Tibial nerve (tissue), 3 donors: ENCODE results near the gene RPL38.
"Not testable (repeated sequence)": the region's sequence is repeated elsewhere in the genome, so short reads cannot be mapped to it uniquely, and the experiment has no call there.

Experiments used
- CTCF ChIP-seq, 5 experiments: fragments of 200-600 bp in 3 of 5; fragments of 450-650 bp in 2 of 5; sonication (generic) in 3 of 5; IDR thresholded peaks; one replicate each; pipeline ENCODE4 v1.5.1; 2016 to 2019; ENCODE audit warnings: antibody characterized with exemption in 5 of 5, mild to moderate bottlenecking in 3 of 5, moderate library complexity in 2 of 5
- POLR2A ChIP-seq, 2 donors: fragments of 450-650 bp; IDR thresholded peaks; one replicate each; pipeline ENCODE4 v1.6.1; 2017; ENCODE audit warnings: antibody characterized with exemption in 2 of 2, mild to moderate bottlenecking in 2 of 2, moderate library complexity in 2 of 2

DNA sequence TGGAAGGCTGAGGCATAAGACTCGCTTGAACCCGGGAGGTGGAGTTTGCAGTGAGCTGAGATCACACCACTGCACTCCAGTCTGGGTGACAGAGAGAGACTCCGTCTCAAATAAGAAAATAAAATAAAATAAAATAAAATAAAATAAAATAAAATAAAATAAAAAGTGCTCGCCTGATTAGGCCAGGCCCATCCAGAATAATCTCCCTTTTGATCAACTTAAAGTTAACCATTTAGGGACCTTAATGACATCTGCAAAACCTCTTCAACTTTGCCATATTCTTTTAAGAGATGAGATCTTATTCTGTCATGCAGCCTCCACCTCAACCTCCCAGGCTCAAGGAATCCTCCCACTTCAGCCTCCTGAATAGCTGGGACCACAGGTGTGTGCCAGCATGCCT, 14.8 kb upstream of the RPL38 start:
- not testable (repeated sequence) for TF ChIP-seq POLR2A, CTCF (IDR thresholded peaks at IDR 0.05)
